Cerebellar nuclear complex (tissue), 1 donor: ENCODE data around the gene SHH.
"Not testable (repeated sequence)": the region's sequence is repeated elsewhere in the genome, so short reads cannot be mapped to it uniquely, and the experiment has no call there.

Source experiments
- DNase-seq, 2 experiments: peaks; one replicate each; lab custom pipeline; 2025; lab: John Stamatoyannopoulos, UW

The SHH gene

DNA sequence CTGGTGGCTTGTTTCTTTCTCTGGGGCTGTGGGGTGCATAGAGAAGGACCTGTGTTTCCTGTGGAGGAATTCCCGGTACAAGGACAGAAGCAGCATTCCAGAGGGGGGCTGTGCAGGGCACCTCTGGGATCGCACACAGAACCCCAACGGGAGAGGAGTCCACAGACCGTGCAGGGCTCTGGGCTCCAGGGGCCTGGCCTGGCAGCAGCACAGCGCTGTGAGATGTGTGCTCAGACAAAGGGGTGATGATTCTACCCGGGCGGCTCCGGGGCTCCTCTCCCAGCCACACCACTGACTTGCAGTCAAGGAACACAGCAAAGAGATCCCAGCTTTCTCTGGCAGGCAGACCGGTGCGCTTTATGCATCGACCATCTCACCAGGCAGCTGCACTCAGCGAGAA lies 6.9 kb upstream of the SHH start:
- DNase-seq, result no peak

DNA sequence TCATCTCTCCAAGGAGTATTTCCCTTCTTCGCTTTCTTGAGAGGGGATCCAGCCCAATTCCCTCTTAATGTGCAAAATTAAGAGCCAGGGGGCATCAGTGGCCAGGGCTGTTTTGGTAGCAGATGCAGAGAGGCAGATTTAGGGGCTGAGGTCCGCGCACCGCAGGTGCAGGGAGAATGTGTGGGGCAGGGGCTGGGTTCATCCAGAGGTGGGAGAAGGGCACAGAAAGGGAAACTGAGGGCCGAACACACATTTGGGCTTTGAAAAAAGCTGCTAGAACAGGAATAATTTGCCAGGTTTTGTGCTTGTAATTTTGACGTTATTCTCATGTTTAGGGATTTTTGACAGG lies 6.5 kb upstream of the SHH start:
- DNase-seq, result no peak

DNA sequence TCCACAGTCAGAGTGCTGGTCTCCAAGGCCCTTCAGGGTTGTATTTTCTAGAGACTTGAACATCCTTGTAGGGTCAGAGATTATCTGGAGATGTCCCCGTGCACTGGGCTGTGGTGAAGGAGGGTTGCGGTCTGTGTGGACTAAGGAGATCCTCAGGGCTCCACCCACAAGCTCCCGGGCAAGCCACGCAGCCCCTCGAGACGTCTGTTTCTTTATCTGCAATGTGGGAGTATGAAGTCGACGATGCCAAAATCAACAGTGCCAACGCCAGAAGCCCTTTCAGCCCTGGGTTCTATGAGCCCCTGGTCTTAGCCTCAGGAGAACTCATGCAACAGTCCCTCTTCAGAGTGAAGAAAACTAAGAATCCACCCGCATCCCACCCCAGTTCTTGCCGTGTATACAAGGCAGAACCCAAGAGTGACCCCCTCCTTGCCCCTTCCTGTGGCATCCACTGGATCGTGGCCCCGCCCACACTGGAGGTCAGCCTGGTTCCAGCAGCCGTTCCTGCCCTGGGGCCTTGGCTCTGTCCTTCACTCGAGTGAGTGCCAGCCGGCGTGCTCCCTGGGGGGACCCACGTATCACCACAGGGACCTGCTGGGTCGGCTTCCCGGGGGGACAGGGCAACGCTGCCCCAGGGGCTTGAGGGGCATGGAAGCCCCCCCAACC lies 6.0 kb upstream of the SHH start:
- no peak for DNase-seq

DNA sequence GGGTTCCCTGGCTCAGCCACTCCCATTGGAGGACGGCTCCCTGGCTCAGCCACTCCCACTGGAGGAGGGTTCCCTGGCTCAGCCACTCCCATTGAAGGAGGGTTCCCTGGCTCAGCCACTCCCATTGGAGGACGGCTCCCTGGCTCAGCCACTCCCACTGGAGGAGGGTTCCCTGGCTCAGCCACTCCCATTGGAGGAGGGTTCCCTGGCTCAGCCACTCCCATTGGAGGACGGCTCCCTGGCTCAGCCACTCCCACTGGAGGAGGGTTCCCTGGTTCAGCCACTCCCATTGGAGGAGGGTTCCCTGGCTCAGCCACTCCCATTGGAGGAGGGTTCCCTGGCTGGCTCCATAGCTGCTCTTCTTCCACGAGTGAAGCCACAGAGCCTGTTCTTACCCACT lies 5.3 kb upstream of the SHH start:
- DNase-seq, result not testable (repeated sequence)

DNA sequence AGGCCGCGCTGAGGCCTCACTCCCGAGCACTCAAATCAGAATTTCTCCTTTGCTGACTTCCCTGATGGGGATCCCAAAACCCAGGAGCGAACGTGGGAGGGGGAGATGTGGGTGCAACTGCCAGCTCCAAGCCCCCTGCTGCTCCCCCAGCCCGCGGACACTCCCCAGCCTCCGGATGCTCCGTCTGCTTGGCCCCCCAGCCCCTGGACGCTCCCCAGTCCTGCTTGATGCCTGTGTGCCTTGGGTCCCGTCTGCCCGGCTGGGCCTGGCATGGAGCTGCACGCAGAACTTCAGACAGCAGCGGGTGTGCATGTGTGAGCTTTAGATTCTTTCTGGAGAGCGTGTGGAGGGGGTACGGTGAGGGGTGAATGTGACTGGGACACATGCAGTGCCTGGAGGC lies 4.7 kb upstream of the SHH start:
- DNase-seq, result no peak

DNA sequence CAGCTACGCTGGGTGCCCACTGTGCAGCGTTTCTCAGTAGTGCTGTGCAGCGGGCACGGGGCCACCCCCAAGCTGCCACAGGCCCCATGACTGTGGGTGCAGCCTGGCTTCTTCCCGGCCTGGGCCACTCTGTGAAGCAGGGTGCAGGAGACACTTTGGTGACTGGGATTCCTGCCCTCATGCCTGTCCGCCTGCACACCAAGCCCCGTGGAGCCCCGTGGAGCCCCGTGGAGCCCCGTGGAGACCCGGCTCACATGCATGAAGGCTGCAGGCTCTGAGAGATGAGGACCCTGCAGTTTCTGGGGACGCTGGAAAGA lies 3.9 kb upstream of the SHH start:
- no peak for DNase-seq

DNA sequence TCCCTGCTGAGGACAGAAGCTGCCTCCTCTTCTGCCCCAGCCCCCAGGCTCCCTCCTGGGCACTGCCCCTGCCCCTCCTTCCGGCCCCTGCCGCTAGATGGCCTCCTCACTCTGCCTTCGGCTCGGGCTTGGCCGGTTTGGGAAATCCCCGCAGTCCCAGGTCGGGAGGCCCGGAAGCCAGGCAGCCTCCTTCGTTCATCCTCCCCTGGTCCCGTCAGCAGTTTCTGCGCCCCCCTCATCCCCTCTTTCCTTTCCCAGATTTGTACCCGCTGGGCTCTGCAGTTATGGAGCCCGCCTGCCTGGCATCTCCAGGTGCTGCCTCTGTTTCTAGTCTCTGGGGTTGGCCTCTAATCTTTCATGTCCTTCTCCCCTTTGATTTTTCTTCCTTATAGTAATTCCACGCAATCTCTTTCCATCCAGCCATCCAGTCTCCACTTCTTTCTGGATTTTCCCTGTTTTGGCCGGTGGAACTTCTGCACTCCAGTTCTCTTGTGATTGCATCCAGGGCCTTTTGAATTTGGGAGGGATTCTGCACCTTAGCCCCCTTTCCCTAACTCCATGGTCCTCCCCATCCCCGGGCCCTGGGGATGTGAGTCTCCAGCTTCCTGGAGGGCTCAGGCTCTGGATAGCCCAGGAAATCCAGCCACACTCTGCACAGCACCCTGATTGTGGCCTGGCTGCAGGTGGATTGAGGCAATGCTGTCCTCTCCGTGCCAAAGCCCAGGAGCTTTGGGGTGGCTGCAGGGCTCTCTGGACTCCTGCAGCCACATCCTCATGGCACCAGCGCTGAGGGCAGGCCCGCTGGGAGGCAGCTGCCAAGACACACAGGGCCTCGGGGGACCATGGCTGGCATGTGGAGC lies 3.3 kb upstream of the SHH start:
- DNase-seq, result no peak

DNA sequence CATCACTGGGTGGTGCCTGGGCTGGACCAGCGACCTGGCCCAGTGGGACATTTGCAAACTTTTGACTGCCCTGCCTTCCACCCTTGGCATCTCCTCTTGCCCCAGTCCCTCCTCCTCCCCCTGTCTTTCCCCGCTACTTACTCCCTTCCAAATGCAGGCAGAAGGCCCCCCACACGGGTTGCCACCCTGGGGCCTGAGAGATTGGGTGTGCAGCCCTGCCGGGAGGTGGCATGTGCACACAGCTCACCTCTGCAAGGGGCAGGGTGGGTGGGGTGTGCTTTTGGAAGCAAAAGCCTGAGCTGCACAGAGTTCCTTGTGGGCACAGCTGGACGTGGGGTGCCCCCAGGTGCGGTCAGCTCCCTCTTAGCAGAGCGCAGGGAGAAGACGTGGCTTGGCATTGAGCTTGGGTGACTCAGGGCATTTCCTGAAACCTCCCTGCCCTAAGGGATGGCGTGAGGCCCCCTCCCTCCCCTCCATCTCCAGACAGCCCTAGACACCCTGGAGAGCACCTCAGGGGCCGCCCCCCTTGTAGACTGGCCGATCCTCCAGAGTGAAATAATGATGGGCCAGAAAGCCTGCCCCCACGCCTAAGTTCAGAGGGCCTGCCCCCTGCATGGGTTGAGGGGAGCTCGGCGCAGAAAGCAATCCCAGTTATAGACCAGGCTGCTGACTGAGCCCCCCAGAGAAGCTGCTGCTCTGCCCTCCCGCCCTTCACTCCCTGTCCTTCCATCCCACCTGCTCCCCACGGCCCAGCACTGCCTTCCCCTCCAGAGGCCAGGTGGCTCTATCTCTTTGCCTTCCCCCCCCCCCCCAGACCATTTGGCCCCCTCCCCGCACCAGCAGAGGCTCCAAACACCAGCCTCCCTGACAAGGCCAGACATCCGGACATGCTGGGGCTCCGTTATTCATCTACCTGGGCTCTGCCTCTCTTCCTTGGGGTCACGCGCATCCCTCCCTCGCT lies 2.3 kb upstream of the SHH start:
- DNase-seq, result no peak

DNA sequence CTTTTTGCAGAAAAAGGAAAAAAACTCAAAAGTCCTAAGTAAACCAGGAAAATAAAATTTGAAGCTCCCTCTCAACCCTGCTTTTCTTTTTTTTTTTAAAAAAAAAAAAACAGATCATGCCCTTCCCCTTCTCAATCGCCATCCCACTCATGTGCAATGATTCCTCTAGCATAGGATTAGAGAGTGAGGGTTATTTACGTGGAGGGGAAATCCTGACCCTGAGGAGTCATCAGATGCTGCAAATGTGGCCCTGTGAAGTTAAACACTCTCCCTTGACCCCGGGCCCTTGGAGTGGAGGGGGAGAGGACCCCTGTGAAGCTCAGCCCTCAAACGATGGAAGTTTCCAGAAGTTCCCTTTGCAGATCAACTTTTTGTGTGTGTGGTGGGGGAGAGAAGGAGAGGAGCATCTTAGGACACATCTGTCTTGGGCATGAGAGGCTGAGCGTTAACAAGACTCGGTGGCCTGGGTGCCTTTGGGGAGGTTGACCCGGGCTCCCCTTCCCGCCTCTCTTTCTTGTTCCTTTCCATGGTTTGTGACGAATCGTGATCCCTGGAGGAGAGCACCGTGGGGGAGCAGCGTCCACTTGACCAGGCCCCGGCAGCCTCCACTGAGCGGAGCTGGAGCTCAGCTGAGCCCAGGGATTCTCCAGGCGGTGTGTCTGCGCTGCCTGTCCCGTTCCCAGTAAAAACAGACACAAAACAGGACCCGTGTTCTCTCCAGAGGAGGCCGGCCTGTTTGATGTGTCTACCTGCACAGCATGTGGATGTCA lies 1.5 kb upstream of the SHH start:
- DNase-seq, result no peak

DNA sequence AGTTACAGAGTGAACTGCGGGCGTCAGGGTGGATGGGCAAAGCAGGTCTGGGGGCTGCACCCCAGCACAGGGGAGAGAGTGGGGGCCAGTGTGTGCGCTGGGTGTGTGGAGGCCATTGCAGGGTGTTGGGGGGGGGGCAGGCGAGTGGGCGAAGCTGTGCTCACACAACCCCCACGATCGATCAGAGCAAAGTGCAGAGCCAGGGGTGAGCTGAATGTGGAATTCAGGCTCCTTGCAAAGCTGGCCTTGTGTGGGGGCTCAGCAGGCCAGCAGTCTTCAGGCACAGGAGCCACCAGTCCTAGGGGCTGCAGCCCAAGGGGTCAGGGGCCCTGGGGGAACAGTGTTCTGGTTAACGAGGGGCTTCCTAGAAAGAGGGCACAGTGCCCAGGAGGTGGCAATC lies 862 bp upstream of the SHH start:
- no peak for DNase-seq

DNA sequence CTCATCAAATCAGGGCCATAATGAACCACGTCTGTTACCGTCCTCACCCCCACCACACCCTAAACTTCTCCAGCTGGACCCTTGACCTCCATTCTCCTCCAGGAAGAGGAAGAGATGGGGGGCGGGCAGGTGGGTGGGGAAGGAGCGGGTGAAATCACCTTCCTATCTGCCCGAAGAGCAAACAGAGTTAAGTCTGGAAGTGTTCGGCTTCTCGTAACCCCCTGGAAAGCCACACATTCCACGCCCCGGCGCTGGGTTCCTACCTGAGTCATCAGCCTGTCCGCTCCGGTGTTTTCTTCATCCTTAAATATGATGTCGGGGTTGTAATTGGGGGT lies 736 bp downstream of the SHH start:
- DNase-seq, result no peak

DNA sequence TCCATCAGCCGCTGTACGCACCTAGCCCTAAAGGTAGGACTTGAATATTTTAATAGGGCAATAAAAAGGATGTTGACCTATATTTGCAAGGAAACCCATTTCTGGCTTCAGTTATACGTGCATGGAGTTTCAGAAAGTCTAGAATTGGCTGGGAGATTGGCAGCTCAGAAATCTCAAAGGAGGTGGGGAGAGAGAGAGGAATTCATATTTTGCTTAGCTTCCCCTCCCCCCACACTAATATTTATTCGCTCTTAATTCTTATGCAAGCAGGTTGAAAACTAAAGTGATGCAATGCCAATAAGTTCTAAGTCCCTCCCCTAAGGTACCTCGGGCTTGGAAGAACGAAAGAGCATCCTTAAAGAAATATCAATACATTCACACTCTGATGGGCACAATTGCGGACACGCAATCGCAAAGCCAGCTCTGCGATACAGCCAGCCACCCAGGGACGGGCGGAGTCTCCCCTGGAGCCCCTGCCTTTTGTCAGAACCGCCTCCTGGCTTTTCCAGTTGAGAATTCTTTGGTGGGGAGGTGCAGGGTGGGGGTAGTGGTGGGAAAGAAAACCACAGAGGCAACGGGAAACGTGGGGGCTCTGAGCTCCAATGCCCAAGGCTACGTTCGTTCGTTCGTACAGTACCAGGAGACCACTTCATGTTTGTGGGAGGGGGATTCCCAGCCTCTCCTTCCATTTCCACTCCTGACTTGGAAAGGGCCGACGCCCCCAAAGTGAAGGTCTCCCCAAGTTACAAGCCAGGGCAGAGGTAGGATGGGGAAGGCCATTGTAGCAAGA lies 1.3 kb downstream of the SHH start:
- DNase-seq, result no peak

DNA sequence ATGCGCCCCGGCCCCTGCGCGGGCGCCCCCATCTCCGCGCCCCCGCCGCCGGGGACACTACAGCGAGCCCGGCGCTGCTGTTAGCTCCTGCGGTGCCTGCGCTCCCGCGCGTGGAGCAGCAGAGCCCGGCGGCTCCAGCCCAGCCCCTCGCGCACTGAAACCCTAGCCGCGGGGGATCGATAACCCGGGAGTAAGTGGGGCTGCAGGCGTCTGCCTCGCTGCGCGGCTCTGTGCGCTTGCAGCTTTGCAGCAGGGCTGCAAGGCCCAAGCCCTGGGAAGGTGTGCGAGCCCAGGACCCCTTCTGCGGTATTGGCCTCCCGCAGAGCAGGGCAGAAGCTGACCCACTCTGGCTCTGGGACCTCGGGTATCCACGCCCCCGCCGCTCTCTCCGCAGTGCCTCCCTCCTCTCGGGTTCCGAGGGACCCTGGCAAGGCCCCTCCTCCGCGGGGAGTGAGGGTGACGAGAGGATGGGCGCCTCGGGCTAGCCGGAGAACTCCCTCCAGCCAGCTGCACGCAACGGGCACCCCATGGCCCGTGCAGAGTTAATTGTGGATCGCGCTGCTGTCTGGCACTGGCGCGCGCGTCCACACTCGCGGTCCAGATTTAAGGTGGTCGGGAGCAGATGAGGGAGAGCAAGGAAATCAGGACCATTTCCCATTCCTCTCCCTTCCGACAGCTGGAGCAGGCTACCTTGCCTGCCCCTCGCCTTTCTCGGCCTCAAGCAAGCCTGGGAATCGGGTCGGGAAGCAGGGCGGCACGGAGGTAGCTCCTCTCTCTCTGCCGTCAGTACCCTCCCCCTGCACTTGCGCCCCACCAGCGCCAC lies 2.1 kb downstream of the SHH start:
- DNase-seq, result no peak

DNA sequence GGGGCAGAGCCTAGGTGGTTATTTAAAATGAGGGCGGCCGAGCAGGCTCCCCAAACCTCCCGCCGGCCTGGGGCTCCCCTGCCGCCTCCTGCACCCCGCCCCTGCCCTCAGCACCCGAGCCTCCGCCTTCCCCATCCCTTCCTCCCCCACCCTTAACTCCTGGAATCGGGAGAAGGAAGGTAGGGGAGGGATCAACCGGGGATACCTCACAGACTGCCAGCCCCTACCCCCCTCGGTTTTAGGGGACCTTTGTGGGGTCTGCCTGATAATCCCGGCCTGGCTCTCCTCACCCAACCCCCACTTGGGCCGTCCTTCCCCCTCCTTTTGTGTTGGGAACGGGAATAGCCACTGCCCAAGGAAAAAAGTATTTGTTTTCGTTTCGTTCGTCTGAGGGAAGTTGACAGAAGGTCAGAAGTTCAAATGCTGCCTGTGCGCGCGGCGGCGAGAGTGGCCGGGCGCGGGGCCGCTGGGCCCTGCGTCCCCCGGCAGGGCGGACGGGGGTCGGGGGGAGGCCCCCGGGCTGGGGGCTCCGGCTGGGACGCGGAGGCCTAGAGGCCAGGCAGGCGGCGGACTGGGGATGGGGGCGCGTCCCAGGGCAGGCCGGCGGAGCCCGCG lies 2.8 kb downstream of the SHH start:
- DNase-seq, result no peak

DNA sequence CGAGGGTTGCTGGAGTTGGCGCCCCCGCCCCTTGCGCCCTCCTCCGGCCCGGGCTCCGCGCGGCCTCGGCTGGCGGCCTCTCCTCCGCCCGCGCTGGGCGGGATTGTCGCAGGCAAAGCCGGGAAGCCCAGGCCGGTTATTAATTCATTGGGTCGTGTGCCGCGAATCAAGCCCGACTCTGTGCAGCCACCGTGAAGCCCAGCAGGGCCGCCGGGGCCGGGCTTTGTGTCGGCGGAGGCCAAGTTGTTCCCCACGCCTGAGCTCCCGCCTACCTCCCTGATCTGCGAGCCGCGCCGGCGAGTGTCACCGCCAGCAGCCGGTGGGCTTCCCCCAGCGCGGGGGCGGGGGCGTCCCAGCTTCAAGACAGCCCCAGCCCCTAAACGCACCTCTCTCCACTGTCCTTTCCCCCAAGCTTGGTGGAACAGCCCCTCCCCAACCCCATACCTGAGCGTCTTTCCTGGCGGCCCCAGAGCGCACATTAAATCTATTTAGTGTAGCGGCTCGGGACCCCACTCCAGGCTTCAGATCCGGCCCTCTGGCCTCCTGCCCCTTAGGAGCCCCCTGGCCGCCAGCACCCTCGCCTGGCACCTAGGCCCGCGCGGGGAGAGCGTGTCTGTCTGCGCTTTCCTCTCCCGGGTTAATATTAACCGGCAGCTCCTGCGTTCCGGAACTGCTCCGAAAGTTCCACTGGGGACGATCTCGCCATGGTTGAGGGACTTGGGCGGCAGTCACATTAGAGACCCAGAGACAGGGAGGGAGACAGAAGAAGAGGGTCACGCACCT lies 3.5 kb downstream of the SHH start:
- DNase-seq, result no peak

DNA sequence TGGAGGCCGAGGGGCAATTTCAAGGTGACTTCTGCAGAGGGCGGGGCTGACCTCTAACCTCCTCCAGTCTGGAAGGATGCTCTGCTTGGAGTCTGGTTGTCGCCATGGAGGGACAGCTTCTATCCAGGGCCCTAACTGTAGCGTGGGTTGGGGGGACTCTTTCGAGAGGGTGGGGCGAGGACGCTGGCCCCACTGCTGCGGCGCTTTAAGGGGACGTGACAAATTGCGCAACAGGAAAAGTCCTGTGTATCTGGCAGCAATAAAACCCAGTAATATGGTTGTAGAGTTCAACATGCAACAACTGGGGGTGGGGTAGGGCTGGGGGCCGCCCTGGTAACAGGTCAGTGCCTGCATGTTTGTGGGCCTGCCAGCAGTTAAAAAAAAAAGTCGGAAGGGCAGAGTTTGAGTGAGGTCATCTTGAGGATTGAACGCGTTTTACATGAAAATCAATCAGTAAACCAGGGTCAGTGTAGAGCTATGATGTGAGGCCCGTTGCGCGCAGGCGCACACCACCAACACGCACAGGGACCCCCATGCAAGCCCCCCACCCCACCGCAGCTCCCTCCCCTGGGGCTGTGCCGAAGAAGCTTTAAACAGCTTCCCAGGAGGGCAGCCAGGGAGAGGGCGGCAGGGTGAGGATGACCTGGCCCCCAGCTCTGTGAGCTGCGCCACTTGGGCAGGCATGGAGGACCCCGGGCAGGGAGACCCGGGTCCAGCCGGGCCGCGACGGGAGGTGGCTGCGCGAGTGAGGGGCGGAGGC lies 4.3 kb downstream of the SHH start:
- no peak for DNase-seq

DNA sequence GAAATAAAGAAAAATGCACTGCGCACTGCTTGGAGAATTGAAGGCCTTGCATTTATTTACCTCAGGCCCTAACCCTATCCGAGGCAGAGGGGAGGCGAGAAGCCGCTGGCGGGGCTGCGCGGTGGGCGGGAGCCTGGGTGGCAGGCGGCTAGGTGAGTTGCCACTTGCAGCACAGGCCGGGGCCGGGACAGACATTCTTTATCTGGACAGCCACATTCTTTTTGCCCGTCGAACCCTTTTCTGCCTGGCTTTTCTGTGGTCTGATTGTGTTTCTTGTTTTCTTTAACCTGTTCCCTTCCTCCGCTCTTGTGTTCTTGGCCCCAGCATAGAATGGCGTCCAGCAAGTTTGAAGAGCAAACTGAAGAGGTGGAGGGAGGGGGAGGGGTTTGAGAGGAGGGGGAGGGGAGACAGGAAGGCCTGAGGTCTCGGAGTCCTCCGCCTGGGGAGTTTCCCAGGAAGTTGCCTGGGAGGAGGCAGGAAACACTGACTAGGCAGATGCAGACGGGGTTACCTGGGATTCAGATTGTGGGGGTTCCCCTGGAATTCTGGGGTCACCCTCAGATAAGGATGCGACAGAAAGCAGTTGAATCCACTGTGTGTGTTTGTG lies 5.1 kb downstream of the SHH start:
- DNase-seq, result no peak
